Spleen (tissue), 7 donors: ENCODE measurements around the gene KCNG4.

Experiments
- POLR2A ChIP-seq, 3 donors: fragments of 450-650 bp; IDR thresholded peaks; one replicate each; pipeline ENCODE4 v1.5.1; 2017; ENCODE audit warnings: antibody characterized with exemption in 3 of 3, mild to moderate bottlenecking in 1 of 3
- TF ChIP-seq, protein P1 (sequence below), 11 experiments: fragments of 200-600 bp in 7 of 11; fragments of 450-650 bp in 4 of 11; sonication (generic) in 4 of 11; IDR thresholded peaks in 8 of 11; conservative IDR thresholded peaks in 3 of 11; 1 replicate in 7 of 11; 2 replicates in 4 of 11; pipeline versions ENCODE4 v1.4.0 to v1.8.0; 2016 to 2021; ENCODE audit warnings: antibody characterized with exemption in 11 of 11, inconsistent platforms in 4 of 11, mild to moderate bottlenecking in 1 of 11
- donor health status: DM: no; HTN: no; CAD: no; lungs with moderate emphysema.
- donor health status: DM: no; HTN: no; CAD: no.
- donor health status: DM: no; HTN: no; CAD: no.

DNA sequence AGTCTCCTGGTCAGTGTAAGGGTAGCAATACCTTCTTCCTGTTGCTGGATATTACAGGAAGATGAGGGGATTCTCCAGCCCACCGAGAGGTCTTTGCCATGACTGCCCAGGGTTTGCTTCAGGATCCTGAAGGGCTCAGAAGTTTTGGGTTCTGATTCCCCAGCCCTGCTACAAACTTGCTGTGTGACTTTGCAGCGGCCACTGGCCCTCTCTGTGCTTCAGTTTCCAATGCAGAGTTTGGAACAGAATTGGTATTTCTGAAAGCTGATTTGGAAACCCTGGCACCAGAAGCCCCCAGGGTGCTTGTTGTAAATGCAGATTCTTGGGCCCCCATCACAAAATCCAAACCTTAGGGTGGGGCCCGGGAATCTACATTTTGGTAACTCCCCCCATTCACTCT is 14.7 kb downstream of the KCNG4 start:
- TF ChIP-seq, protein P1, sequence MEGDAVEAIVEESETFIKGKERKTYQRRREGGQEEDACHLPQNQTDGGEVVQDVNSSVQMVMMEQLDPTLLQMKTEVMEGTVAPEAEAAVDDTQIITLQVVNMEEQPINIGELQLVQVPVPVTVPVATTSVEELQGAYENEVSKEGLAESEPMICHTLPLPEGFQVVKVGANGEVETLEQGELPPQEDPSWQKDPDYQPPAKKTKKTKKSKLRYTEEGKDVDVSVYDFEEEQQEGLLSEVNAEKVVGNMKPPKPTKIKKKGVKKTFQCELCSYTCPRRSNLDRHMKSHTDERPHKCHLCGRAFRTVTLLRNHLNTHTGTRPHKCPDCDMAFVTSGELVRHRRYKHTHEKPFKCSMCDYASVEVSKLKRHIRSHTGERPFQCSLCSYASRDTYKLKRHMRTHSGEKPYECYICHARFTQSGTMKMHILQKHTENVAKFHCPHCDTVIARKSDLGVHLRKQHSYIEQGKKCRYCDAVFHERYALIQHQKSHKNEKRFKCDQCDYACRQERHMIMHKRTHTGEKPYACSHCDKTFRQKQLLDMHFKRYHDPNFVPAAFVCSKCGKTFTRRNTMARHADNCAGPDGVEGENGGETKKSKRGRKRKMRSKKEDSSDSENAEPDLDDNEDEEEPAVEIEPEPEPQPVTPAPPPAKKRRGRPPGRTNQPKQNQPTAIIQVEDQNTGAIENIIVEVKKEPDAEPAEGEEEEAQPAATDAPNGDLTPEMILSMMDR (IDR thresholded peaks at IDR 0.05 in 8 of 11, conservative IDR thresholded peaks at IDR 0.05 in 3 of 11), result no peak
- no peak for TF ChIP-seq POLR2A (IDR thresholded peaks at IDR 0.05)
